Keratinocyte (primary cell): ENCODE measurements around the gene PNKP.
"Not testable (repeated sequence)": the region's sequence is repeated elsewhere in the genome, so short reads cannot be mapped to it uniquely, and the experiment has no call there.

Source experiments
- CTCF ChIP-seq, 3 experiments: IDR thresholded peaks in 1 of 3; conservative IDR thresholded peaks in 1 of 3; optimal IDR thresholded peaks in 1 of 3; 2 replicates in 2 of 3; 3 replicates in 1 of 3; pipeline versions ENCODE3 to v1.5.1; 2011; ENCODE audit warnings: low read length in 3 of 3, mild to moderate bottlenecking in 3 of 3, moderate library complexity in 2 of 3, control low read depth in 1 of 3, inconsistent platforms in 1 of 3; ENCODE audit not compliant: insufficient read depth in 2 of 3; ENCODE audit errors: extremely low read depth in 1 of 3
- EZH2 ChIP-seq: IDR thresholded peaks from one replicate; pipeline ENCODE4 v1.6.1; 2012; ENCODE audit warnings: inconsistent platforms, mild to moderate bottlenecking, low read length, moderate library complexity

DNA sequence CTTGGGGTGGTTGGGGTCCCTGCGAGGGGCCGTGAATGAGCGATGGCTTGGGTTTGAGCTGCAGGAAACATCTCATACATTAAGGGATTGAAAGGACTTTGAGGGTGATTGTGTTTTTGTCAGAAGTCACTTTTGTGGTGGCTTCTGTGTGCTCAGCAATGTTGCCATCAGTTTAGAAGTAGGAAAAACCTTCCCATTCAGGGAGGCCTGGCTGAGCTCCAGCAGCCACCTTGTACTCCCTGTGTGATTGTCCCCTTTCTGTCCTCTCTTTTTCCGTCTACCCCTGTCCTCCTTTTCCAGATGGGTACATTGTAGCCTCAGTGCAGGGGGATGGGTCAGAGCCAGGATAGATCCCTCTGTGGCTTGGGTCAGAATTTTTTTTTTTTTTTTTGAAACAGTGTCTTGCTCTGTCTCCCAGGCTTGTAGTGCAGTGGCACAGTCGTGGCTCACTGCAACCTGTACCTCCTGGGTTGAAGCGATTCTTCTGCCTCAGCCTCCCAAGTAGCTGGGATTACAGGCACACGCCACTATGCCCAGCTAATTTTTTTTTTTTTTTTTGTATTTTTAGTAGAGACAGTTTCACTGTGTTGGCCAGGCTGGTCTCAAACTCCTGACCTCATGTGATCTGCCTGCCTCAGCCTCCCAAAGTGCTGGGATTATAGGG, 47.8 kb downstream of the PNKP start:
- TF ChIP-seq CTCF (optimal IDR thresholded peaks at IDR 0.05 in 1 of 3, IDR thresholded peaks at IDR 0.05 in 1 of 3, conservative IDR thresholded peaks at IDR 0.05 in 1 of 3; ENCODE audit: extremely low read depth in 1 of 3, insufficient read depth in 2 of 3, low read length in 3 of 3); EZH2: not testable (repeated sequence)
